ENCODE measurements around the gene PLCD1.

Gene PLCD1

DNA sequence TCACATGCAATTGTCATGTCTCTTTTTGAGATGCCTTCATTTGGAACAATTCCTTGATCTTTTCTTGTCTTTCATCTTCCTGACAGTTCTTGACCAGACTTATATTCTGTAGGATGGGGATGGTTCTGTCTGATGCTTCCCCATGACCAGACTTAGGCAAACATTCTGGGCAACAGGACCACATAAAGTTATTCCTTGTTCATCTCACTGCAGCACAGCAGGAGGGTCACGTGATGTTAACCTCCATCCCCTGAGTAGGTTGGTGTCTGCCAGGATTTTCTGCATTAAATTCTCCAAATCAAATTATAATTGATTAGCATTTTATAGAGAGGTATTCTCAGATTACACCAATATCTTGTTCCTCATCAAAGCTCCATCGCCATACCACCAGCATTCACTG, 17.4 kb upstream of the PLCD1 start:
- TF ChIP-seq ZFP3 (CRISPR knock-in tag; IDR thresholded peaks at IDR 0.05), result no peak
- no peak for TF ChIP-seq RARB (CRISPR knock-in tag; IDR thresholded peaks at IDR 0.05)
- TF ChIP-seq CSDC2 (CRISPR knock-in tag; IDR thresholded peaks at IDR 0.05), result no peak
- ATAC-seq, result no peak

DNA sequence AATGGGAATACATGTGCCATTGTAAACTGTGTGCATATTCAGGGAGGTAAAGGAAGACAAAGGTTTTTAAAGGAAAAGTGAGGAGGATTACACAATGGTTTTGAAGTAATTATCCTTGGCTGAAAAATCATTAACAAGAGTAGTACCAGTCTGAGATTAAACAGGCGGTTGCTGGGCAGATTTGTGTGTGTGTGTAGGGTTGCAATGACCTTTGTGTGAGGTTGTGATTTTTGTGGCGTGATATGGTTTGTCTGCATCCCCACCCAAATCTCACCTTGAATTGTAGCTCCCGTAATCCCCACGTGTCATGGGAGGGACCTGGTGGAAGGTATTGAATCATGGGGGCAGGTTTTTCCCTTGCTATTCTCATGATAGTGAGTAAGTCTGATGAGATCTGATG, 16.6 kb upstream of the PLCD1 start:
- TF ChIP-seq, protein P1, sequence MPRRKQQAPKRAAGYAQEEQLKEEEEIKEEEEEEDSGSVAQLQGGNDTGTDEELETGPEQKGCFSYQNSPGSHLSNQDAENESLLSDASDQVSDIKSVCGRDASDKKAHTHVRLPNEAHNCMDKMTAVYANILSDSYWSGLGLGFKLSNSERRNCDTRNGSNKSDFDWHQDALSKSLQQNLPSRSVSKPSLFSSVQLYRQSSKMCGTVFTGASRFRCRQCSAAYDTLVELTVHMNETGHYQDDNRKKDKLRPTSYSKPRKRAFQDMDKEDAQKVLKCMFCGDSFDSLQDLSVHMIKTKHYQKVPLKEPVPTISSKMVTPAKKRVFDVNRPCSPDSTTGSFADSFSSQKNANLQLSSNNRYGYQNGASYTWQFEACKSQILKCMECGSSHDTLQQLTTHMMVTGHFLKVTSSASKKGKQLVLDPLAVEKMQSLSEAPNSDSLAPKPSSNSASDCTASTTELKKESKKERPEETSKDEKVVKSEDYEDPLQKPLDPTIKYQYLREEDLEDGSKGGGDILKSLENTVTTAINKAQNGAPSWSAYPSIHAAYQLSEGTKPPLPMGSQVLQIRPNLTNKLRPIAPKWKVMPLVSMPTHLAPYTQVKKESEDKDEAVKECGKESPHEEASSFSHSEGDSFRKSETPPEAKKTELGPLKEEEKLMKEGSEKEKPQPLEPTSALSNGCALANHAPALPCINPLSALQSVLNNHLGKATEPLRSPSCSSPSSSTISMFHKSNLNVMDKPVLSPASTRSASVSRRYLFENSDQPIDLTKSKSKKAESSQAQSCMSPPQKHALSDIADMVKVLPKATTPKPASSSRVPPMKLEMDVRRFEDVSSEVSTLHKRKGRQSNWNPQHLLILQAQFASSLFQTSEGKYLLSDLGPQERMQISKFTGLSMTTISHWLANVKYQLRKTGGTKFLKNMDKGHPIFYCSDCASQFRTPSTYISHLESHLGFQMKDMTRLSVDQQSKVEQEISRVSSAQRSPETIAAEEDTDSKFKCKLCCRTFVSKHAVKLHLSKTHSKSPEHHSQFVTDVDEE (CRISPR knock-in tag; IDR thresholded peaks at IDR 0.05), result no peak
- TF ChIP-seq GLIS3 (CRISPR knock-in tag; IDR thresholded peaks at IDR 0.05) (no peak), TOX (CRISPR knock-in tag; IDR thresholded peaks at IDR 0.05; ENCODE audit: borderline replicate concordance) (no peak), ZFP3 (CRISPR knock-in tag; IDR thresholded peaks at IDR 0.05) (no peak), RARB (CRISPR knock-in tag; IDR thresholded peaks at IDR 0.05) (no peak), ZFP30 (CRISPR knock-in tag; IDR thresholded peaks at IDR 0.05) (no peak), ZNF565 (CRISPR knock-in tag; conservative IDR thresholded peaks at IDR 0.05; ENCODE audit: low read depth) (no peak), BACH2 (CRISPR knock-in tag; IDR thresholded peaks at IDR 0.05; ENCODE audit: borderline replicate concordance) (no peak), ISL1 (CRISPR knock-in tag; IDR thresholded peaks at IDR 0.05) (no peak), ARNTL (CRISPR knock-in tag; IDR thresholded peaks at IDR 0.05; ENCODE audit: borderline replicate concordance, low read depth) (no peak)
- ATAC-seq, result no peak

DNA sequence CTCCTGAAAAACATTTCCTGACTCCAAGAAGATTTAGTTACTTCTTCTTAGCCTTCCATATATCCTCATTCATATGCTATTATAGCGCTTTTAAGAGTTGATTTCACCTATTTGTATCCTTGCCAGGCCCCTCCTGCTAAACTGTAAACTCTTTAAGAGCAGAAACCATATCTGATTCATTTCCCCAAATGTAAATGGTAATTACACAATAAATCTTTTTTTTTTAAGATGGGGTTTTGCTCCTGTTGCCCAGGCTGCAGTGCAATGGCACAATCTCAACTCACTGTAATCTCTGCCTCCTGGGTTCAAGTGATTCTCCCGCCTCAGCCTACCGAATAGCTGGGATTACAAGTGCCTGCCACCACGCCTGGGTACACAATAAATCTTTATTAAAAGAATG, 14.0 kb upstream of the PLCD1 start:
- TF ChIP-seq, protein P1 (CRISPR knock-in tag; IDR thresholded peaks at IDR 0.05), result no peak
- TF ChIP-seq ZFP3 (CRISPR knock-in tag; IDR thresholded peaks at IDR 0.05) (no peak), ZNF70 (CRISPR knock-in tag; IDR thresholded peaks at IDR 0.05) (no peak), PPARA (CRISPR knock-in tag; IDR thresholded peaks at IDR 0.05; ENCODE audit: borderline replicate concordance) (no peak), OSR1 (CRISPR knock-in tag; IDR thresholded peaks at IDR 0.05) (no peak), GLIS3 (CRISPR knock-in tag; IDR thresholded peaks at IDR 0.05) (no peak), SNAI2 (CRISPR knock-in tag; IDR thresholded peaks at IDR 0.05) (no peak), ISL1 (CRISPR knock-in tag; IDR thresholded peaks at IDR 0.05) (no peak), ESRRG (CRISPR knock-in tag; IDR thresholded peaks at IDR 0.05) (no peak)
- TF ChIP-seq, protein P2, sequence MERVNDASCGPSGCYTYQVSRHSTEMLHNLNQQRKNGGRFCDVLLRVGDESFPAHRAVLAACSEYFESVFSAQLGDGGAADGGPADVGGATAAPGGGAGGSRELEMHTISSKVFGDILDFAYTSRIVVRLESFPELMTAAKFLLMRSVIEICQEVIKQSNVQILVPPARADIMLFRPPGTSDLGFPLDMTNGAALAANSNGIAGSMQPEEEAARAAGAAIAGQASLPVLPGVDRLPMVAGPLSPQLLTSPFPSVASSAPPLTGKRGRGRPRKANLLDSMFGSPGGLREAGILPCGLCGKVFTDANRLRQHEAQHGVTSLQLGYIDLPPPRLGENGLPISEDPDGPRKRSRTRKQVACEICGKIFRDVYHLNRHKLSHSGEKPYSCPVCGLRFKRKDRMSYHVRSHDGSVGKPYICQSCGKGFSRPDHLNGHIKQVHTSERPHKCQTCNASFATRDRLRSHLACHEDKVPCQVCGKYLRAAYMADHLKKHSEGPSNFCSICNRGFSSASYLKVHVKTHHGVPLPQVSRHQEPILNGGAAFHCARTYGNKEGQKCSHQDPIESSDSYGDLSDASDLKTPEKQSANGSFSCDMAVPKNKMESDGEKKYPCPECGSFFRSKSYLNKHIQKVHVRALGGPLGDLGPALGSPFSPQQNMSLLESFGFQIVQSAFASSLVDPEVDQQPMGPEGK (CRISPR knock-in tag; IDR thresholded peaks at IDR 0.05; ENCODE audit: borderline replicate concordance), result no peak
- TF ChIP-seq, protein P3, sequence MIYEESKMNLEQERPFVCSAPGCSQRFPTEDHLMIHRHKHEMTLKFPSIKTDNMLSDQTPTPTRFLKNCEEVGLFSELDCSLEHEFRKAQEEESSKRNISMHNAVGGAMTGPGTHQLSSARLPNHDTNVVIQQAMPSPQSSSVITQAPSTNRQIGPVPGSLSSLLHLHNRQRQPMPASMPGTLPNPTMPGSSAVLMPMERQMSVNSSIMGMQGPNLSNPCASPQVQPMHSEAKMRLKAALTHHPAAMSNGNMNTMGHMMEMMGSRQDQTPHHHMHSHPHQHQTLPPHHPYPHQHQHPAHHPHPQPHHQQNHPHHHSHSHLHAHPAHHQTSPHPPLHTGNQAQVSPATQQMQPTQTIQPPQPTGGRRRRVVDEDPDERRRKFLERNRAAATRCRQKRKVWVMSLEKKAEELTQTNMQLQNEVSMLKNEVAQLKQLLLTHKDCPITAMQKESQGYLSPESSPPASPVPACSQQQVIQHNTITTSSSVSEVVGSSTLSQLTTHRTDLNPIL (CRISPR knock-in tag; IDR thresholded peaks at IDR 0.05; ENCODE audit: low read depth), result no peak
- ATAC-seq, result no peak

DNA sequence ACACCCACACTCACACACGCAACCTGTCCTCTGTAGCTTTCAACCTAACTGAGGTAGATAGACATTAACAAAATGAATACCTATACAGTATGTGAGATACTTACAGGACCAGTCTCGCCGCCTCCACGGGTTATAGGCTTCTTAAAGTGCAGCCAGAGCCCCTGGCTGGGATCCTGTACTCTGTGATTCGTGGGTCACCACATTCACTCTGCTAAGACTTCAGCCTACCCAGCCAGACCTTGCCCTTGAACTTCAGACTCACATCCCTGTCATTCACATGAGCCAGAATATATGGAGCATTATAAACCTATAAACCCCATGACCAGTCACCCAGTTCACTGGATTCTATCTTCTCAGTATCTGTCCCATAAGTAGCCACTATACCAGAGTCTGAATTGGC, 11.0 kb upstream of the PLCD1 start:
- TF ChIP-seq CSDC2 (CRISPR knock-in tag; IDR thresholded peaks at IDR 0.05), result no peak
- no peak for TF ChIP-seq ARNTL (CRISPR knock-in tag; IDR thresholded peaks at IDR 0.05; ENCODE audit: borderline replicate concordance, low read depth)
- TF ChIP-seq ZFP3 (CRISPR knock-in tag; IDR thresholded peaks at IDR 0.05), result no peak
- no peak for TF ChIP-seq SNAI2 (CRISPR knock-in tag; IDR thresholded peaks at IDR 0.05)
- TF ChIP-seq, protein P4, sequence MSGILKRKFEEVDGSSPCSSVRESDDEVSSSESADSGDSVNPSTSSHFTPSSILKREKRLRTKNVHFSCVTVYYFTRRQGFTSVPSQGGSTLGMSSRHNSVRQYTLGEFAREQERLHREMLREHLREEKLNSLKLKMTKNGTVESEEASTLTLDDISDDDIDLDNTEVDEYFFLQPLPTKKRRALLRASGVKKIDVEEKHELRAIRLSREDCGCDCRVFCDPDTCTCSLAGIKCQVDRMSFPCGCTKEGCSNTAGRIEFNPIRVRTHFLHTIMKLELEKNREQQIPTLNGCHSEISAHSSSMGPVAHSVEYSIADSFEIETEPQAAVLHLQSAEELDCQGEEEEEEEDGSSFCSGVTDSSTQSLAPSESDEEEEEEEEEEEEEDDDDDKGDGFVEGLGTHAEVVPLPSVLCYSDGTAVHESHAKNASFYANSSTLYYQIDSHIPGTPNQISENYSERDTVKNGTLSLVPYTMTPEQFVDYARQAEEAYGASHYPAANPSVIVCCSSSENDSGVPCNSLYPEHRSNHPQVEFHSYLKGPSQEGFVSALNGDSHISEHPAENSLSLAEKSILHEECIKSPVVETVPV (CRISPR knock-in tag; IDR thresholded peaks at IDR 0.05), result no peak
- no peak for TF ChIP-seq ESRRG (CRISPR knock-in tag; IDR thresholded peaks at IDR 0.05)
- no peak for TF ChIP-seq ISL1 (CRISPR knock-in tag; IDR thresholded peaks at IDR 0.05)
- TF ChIP-seq, protein P5, sequence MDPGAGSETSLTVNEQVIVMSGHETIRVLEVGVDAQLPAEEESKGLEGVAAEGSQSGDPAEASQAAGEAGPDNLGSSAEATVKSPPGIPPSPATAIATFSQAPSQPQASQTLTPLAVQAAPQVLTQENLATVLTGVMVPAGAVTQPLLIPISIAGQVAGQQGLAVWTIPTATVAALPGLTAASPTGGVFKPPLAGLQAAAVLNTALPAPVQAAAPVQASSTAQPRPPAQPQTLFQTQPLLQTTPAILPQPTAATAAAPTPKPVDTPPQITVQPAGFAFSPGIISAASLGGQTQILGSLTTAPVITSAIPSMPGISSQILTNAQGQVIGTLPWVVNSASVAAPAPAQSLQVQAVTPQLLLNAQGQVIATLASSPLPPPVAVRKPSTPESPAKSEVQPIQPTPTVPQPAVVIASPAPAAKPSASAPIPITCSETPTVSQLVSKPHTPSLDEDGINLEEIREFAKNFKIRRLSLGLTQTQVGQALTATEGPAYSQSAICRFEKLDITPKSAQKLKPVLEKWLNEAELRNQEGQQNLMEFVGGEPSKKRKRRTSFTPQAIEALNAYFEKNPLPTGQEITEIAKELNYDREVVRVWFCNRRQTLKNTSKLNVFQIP (CRISPR knock-in tag; IDR thresholded peaks at IDR 0.05; ENCODE audit: borderline replicate concordance, low read depth), result no peak
- TF ChIP-seq TOX (CRISPR knock-in tag; IDR thresholded peaks at IDR 0.05; ENCODE audit: borderline replicate concordance), result no peak
- no peak for TF ChIP-seq ZNF8 (CRISPR knock-in tag; IDR thresholded peaks at IDR 0.05)
- TF ChIP-seq GLIS3 (CRISPR knock-in tag; IDR thresholded peaks at IDR 0.05), result no peak
- TF ChIP-seq OSR1 (CRISPR knock-in tag; IDR thresholded peaks at IDR 0.05), result no peak
- TF ChIP-seq TCF4 (CRISPR knock-in tag; IDR thresholded peaks at IDR 0.05; ENCODE audit: borderline replicate concordance), result no peak
- no peak for TF ChIP-seq BACH2 (CRISPR knock-in tag; IDR thresholded peaks at IDR 0.05; ENCODE audit: borderline replicate concordance)
- no peak for TF ChIP-seq ZFP30 (CRISPR knock-in tag; IDR thresholded peaks at IDR 0.05)
- TF ChIP-seq PPARA (CRISPR knock-in tag; IDR thresholded peaks at IDR 0.05; ENCODE audit: borderline replicate concordance), result no peak
- no peak for ATAC-seq

Data from SK-N-SH treated with all-trans-retinoic acid at 6 μM for 48 hours (cell line).